SU-DHL-6 (cell line): Measurements from ENCODE around the gene COPS2.
"Not testable (repeated sequence)": the region's sequence is repeated elsewhere in the genome, so short reads cannot be mapped to it uniquely, and the experiment has no call there.

Experiments
- H2AFZ ChIP-seq: fragments of 200-600 bp; sonication (generic); 2 replicates; pipeline ENCODE4 v1.6.1; 2014; ENCODE audit warnings: low read depth, mild to moderate bottlenecking, moderate library complexity, mixed read lengths, antibody characterized with exemption, low read length; ENCODE audit not compliant: severe bottlenecking
- H3F3A ChIP-seq: fragments of 200-600 bp; shearing (Covaris generic); 2 replicates; pipeline ENCODE4 v1.6.0; 2016; ENCODE audit warnings: antibody characterized with exemption, mild to moderate bottlenecking; ENCODE audit not compliant: insufficient read depth
- H3K27ac ChIP-seq: fragments of 200-600 bp; sonication (generic); 2 replicates; pipeline ENCODE4 v1.5.1; 2016; ENCODE audit warnings: low read depth, mild to moderate bottlenecking, low read length, moderate library complexity, mixed read lengths
- H3K27me3 ChIP-seq: fragments of 200-600 bp; sonication (generic), shearing (Covaris generic); 2 replicates; pipeline ENCODE4 v1.6.0; 2014; ENCODE audit warnings: mild to moderate bottlenecking, low read length
- H3K36me3 ChIP-seq: fragments of 200-600 bp; sonication (generic); 2 replicates; pipeline ENCODE4 v1.6.1; 2014; ENCODE audit warnings: mild to moderate bottlenecking, low read length, mixed read lengths
- H3K4me2 ChIP-seq: fragments of 300-600, 200-600 bp; shearing (Covaris generic), sonication (generic); 2 replicates; pipeline ENCODE4 v1.6.0; 2014; ENCODE audit warnings: low read length, low read depth, mild to moderate bottlenecking; ENCODE audit not compliant: poor library complexity, severe bottlenecking
- H3K4me3 ChIP-seq: fragments of 200-600 bp; sonication (generic); 2 replicates; pipeline ENCODE4 v1.5.1; 2014; ENCODE audit warnings: antibody characterized with exemption, low read length, mild to moderate bottlenecking, mixed read lengths; ENCODE audit not compliant: insufficient read depth, poor library complexity, severe bottlenecking
- H3K79me2 ChIP-seq: fragments of 200-600 bp; sonication (generic); 2 replicates; pipeline ENCODE4 v1.6.1; 2014; ENCODE audit warnings: mild to moderate bottlenecking, low read length, moderate library complexity; ENCODE audit not compliant: insufficient read depth
- H3K9ac ChIP-seq: fragments of 200-600 bp; sonication (generic); 2 replicates; pipeline ENCODE4 v1.7.0; 2014; ENCODE audit warnings: mild to moderate bottlenecking, low read length
- H3K9me2 ChIP-seq: fragments of 200-600 bp; sonication (generic); replicated peaks from 2 replicates; pipeline ENCODE4 v1.6.1; 2014; ENCODE audit warnings: low read length; ENCODE audit not compliant: insufficient read depth
- H3K9me3 ChIP-seq: fragments of 200-600 bp; sonication (generic); 2 replicates; pipeline ENCODE4 v1.6.1; 2014; ENCODE audit warnings: low read length, mixed read lengths; ENCODE audit not compliant: insufficient read depth
- H4K20me1 ChIP-seq: fragments of 200-600 bp; sonication (generic); 2 replicates; pipeline ENCODE4 v1.6.1; 2014; ENCODE audit warnings: low read depth, mild to moderate bottlenecking, antibody characterized with exemption, low read length, moderate library complexity, mixed read lengths
- EZH2phosphoT487 ChIP-seq: fragments of 200-600 bp; sonication (generic), shearing (Covaris generic); conservative IDR thresholded peaks from 2 replicates; pipeline ENCODE4 v1.6.1; 2018; ENCODE audit warnings: mild to moderate bottlenecking, antibody characterized with exemption, low read length, moderate library complexity, mixed read lengths
- TF ChIP-seq, protein P1 (sequence below): fragments of 200-600 bp; sonication (generic); IDR thresholded peaks from one replicate; pipeline ENCODE4 v1.5.1; 2017; ENCODE audit warnings: antibody characterized with exemption, mild to moderate bottlenecking, low read length, moderate library complexity; ENCODE audit not compliant: insufficient read depth, poor library complexity, severe bottlenecking

COPS2 gene

DNA sequence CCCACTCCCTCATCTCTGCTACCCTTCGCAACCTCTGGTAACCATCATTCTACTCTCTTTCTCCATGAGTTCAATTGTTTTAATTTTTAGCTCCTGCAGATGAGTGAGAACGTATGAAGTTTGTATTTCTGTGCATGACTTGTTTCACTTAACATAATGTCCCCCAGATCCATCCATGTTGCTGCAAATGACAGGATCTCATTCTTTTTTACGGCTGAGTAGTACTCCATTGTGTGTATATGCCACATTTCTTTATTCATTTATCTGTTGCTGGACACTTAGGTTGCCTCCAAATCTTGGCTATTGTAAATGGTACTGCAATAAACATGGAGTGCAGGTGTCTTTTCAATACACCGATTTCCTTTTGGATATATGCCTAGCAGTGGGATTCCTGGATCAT lies 26.7 kb upstream of the COPS2 start:
- no peak overlapping the region for H3K4me2 ChIP-seq
- H4K20me1 ChIP-seq = no peaks in the 10 kb centered on the region

DNA sequence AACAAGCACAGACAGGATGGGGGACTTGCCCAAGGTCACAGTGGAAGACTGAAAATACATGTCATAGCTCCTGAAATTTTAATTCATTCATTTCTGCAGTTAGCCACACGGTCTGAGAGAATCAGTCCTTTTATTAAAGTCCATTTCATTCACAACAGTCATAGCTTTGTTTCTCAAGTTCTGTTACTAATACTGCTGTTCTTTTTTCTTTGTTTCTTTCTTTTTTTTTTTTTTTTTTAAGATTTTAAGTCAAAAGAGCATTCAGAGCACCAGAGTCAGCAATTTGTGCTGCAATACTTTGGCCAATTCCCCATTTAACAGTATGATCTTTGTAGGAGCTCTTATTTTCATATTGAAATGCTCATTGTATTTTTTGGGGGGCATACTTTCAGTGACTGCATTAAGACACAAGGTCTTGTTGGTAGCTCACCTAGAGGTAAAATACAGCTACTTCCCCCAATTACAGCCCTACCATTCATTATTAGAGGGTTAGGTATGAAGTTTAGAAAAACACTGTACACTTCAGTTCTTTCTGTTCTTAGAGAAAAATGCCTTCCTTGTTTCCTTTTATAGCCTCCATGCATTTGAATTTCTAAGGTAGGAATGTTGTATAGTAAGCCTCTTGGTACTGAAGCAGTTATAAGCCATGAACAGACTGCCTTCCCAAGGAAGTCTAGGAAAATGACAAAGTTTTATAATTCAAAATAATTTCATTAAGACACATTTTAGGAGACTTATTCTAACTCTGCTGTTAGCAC lies 24.2 kb upstream of the COPS2 start:
- TF ChIP-seq, protein P1, sequence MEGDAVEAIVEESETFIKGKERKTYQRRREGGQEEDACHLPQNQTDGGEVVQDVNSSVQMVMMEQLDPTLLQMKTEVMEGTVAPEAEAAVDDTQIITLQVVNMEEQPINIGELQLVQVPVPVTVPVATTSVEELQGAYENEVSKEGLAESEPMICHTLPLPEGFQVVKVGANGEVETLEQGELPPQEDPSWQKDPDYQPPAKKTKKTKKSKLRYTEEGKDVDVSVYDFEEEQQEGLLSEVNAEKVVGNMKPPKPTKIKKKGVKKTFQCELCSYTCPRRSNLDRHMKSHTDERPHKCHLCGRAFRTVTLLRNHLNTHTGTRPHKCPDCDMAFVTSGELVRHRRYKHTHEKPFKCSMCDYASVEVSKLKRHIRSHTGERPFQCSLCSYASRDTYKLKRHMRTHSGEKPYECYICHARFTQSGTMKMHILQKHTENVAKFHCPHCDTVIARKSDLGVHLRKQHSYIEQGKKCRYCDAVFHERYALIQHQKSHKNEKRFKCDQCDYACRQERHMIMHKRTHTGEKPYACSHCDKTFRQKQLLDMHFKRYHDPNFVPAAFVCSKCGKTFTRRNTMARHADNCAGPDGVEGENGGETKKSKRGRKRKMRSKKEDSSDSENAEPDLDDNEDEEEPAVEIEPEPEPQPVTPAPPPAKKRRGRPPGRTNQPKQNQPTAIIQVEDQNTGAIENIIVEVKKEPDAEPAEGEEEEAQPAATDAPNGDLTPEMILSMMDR = no peak
- no peak for TF ChIP-seq EZH2phosphoT487

More for the DNA sequence above, 26.7 kb upstream of the COPS2 start:
- no peaks in the 10 kb centered on the region for H3F3A ChIP-seq
- TF ChIP-seq, protein P1 = no peak
- TF ChIP-seq EZH2phosphoT487 = no peak
- no peaks in the 10 kb centered on the region for H3K9me3 ChIP-seq
- H3K27ac ChIP-seq = no peak overlapping the region
- no peaks in the 10 kb centered on the region for H3K27me3 ChIP-seq
- H2AFZ ChIP-seq = no peak overlapping the region
- no peak overlapping the region for H3K9ac ChIP-seq
- H3K36me3 ChIP-seq = no peaks in the 10 kb centered on the region
- no peaks in the 10 kb centered on the region for H3K9me2 ChIP-seq
- no peaks in the 10 kb centered on the region for H3K79me2 ChIP-seq
- no peak overlapping the region for H3K4me3 ChIP-seq

DNA sequence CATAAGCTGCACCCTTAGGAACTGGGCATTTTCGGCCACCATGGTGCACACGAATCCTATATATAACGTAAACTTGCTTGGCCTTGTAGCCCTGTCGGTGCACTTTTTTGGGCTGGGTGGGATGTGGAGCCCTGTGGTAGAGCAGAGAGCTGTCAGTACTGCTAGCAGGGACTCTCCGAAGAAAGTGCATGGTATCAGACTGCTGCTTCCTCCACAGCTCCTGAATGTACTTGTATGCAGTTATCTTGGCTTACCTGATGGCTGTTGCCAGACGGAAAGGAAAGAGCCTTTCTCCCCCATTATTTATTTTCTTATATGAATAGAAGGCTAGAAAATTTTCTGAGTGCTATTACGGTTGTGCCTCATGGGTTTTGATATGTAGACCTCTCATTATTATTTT lies 23.1 kb upstream of the COPS2 start:
- Histone ChIP-seq H3K9me3 (no peaks in the 10 kb centered on the region), H3K27ac (no peak overlapping the region), H3K36me3 (no peaks in the 10 kb centered on the region), H3K79me2 (no peaks in the 10 kb centered on the region), H2AFZ (no peak overlapping the region), H4K20me1 (no peaks in the 10 kb centered on the region), H3K9ac (no peak overlapping the region), H3K4me2 (no peak overlapping the region), H3K9me2 (no peaks in the 10 kb centered on the region), H3K27me3 (no peaks in the 10 kb centered on the region), H3F3A (no peaks in the 10 kb centered on the region), H3K4me3 (no peak overlapping the region)
- TF ChIP-seq EZH2phosphoT487 = no peak
- TF ChIP-seq, protein P1 = no peak

More for the DNA sequence above, 24.2 kb upstream of the COPS2 start:
- H3K9me3 ChIP-seq = no peaks in the 10 kb centered on the region
- H3K36me3 ChIP-seq = no peaks in the 10 kb centered on the region
- no peak overlapping the region for H2AFZ ChIP-seq
- H3K27me3 ChIP-seq = no peaks in the 10 kb centered on the region
- H3K79me2 ChIP-seq = no peaks in the 10 kb centered on the region
- no peaks in the 10 kb centered on the region for H4K20me1 ChIP-seq
- no peak overlapping the region for H3K9ac ChIP-seq
- H3K9me2 ChIP-seq = no peaks in the 10 kb centered on the region
- no peaks in the 10 kb centered on the region for H3F3A ChIP-seq
- no peak overlapping the region for H3K27ac ChIP-seq
- H3K4me2 ChIP-seq = no peak overlapping the region
- H3K4me3 ChIP-seq = no peak overlapping the region

DNA sequence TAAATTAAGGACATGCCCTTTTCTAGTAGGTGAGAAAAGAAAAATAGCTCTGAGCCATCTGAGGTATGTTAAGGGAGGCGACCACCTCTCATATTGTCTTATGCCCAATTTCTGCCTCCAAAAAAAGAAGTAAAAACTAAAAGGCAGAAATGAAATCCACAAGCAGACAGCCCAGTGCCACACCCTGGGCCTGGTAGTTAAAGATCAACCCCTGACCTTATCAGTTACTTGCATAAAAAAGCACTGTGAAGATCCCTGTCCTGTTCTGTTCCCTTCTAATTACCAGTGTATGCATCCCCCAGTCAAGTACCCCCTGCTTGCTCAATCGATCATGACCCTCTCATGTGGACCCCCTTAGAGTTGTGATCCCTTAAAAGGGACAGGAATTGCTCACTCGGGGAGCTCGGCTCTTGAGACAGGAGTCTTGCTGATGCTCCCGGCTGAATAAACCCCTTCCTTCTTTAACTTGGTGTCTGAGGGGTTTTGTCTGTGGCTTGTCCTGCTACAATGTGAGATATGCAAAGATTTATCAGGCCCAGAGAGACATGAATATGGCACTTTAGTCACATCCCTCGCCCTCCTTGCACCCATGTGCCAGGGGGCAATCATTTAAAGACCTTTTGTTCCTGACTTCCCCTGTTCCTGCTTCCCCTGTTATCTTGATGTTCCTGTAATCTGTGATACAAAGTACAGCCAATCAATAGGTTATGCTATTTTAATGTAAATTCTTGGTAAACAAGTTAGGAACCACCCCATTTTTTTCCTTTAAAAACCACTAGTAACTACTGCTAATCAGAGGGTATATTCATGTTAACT lies 20.4 kb upstream of the COPS2 start:
- H3K79me2 ChIP-seq = peaks cover 14% of the 10 kb centered on the region

More for the DNA sequence above, 20.4 kb upstream of the COPS2 start:
- H2AFZ ChIP-seq, H3K9ac ChIP-seq, H4K20me1 ChIP-seq, H3F3A ChIP-seq, H3K9me2 ChIP-seq, H3K36me3 ChIP-seq, H3K27me3 ChIP-seq, H3K4me3 ChIP-seq, H3K27ac ChIP-seq, H3K9me3 ChIP-seq, H3K4me2 ChIP-seq: not testable (repeated sequence)
